Daoy (cell line): ENCODE measurements around the gene PRSS8. TPM values are rescaled to one million over a fixed set of nuclear protein-coding genes. Genes with fewer than 3 reads are reported as not detected.
"Not testable (repeated sequence)": the region's sequence is repeated elsewhere in the genome, so short reads cannot be mapped to it uniquely, and the experiment has no call there.

Experiments used
- DNase-seq: peaks from one replicate; pipeline ENCODE4 v3.0.0-alpha.2; 2015; ENCODE audit warnings: low read depth
- total RNA-seq: library from RNA; depleted of rRNA; stranded (reverse); fragments of >200 nt; shearing (Covaris generic); gene quantifications from 2 replicates; pipeline ENCODE4 v1.2.3, GENCODE V29; 2014

Gene PRSS8
- total RNA-seq, 1 experiment from 2014 or later, result not detected

DNA sequence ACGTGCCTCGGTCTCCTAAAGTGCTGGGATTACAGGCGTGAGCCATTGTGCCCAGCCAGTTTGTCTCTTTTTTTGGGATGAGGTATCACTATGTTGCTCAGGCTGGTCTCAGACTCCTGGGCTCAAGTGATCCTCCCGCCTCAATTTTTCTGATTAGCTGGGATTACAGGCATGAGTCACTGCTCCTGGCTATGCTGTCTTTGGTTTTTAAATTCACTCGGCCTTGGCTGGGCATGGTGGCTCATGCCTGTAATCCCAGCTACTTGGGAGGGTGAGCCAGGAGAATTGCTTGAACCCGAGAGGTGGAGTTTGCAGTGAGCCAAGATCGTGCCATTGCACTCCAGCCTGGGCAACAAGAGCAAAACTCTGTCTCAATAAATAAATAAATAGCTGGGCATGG lies 8.9 kb upstream of the PRSS8 start:
- DNase-seq, result not testable (repeated sequence)

GRCh38 chr16:31143694-31144148 lies 8.2 kb upstream of the PRSS8 start:
- DNase-seq, result no peak

DNA sequence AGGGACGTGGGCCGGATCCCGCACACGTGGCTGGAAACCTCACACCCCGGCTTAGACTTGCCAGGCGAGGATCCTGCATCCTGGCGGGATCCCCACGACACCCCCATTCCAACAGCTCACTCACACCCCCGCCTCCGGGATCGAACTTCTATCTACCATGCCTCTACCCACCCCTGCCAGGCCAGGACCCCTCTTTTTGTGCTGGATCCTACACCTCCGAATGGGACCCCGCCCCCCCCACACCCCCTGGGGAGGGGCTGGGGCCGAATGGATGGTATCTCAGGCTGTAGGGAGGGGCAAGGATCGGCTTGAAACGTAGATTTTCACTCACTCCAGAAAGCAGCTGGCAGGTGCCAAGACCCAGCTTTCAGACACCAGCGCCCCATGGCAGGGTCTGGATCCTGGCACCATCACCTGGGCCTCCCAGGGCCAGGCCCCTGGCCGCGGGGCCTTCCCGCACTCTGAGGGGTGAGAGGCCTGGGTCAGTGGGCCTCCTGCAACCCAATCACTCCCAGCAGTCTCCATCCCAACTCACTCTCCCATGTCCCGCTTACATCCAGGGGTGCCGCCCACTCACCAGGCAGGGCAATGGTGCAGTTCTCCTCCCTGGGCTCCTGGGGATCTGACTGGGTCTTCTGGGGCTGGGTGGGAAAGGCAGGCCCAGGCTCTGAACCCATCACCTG lies 7.6 kb upstream of the PRSS8 start:
- no peak for DNase-seq

- DNase-seq, result peak; percentile 98
These were observed 6.8 kb upstream of the PRSS8 start for GRCh38 chr16:31142109-31143010.

GRCh38 chr16:31141489-31142108 lies 6.1 kb upstream of the PRSS8 start:
- no peak for DNase-seq

DNA sequence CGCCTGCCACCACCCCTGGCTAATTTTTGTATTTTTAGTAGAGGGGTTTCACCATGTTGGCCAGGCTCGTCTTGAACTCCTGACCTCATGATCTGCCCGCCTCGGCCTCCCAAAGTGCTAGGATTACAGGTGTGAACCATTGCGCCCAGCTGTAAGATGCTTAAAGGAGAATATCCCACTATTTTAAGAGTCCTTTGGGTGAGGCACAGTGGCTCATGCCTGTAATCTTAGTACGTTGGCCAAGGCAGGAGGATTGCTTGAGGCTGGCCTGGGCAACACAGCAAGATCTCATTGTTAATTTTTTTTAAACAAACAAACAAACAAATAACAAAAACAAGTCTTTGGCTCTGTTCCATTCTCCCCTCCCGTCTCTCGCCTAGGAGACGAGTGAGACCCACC lies 5.5 kb upstream of the PRSS8 start:
- not testable (repeated sequence) for DNase-seq

GRCh38 chr16:31138621-31139578 lies 3.4 kb upstream of the PRSS8 start:
- peak; percentile 84 for DNase-seq

DNA sequence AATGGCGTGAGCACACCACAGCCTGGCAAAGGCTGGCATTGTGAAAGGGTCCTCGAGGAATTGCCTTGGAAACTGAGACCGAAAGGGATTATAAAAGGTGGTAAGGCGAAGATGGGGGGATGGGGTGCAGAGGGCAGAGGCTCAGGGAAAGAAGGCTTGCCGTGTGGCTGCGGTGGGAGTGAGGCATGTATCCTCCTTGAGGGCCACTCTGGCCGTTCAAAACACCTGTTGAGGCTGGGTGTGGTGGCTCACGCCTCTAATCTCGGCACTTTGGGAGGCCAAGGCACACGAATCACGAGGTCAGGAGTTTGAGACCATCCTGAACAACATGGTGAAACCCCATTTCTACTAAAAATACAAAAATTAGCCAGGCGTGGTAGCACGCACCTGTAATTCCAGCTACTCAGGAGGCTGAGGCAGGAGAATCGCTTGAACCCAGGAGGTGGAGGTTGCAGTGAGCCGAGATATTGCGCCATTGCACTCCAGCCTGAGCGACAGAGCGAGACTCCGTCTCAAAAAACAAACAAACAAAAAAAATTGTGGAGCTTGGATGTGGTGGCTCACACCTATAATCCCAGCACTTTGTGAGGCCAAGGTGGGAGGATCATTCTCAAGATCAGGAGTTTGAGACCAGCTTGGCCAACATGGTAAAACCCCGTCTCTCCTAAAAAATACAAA lies 1.4 kb upstream of the PRSS8 start:
- DNase-seq, result not testable (repeated sequence)

DNA sequence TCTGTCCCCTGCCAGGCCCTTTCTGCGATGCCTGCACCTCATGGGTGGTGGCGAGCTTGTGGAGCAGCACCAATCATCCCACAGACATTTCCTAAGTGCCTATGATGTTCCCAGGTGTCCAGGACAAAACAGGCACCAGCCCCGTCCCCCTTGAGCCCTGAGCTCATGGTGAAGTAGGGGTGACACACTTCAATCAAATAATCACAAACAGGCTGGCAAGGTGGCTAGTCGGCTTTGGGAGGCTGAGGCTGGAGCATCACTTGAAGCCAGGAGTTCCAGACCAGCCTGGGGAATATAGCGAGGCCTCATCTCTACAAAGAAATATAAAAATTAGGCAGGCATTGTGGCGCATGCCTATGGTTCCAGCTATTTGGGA lies 748 bp upstream of the PRSS8 start:
- no peak for DNase-seq

DNA sequence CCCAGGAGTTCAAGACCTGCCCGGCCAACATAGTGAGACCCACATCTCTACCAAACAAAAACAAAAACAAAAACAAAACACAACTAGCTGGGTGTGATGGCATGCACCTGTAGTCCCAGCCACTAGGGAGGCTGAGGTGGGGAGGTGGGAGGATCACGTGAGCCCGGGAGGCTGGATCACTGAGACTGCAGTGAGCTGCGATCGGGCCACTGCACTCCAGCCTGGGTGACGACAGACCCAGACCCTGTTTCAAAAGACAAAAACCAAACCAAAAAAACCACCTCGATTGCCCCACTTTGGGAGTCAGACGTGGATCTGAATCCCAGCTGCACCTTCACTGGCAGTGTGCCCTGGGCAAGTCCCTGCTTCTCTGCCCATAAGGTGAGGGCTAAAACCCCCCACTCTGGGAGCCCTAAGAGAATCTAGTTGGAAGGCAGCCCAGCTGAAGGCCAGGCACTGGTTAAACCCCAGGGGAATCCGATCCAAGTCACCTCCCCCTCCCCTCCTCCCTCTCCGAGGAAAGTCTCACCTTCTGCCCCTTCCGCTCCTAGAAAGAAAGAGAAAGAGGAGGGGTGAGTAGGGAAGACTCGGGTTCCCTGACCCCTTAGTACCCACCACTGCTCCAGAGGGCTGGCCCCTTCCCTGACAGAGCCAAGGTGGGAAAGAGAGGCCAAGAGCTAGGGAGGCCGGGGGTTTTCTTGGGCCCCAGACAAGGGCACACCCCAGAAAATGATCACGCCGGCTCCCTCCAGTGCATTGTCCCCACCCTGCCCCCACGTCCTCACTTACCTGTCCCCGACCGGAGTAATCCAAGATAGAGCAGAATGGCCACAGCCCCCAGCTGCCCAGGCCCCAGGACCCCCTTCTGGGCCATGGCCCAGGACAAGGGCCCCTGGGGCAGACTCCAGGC lies 647 bp downstream of the PRSS8 start:
- DNase-seq, result no peak

DNA sequence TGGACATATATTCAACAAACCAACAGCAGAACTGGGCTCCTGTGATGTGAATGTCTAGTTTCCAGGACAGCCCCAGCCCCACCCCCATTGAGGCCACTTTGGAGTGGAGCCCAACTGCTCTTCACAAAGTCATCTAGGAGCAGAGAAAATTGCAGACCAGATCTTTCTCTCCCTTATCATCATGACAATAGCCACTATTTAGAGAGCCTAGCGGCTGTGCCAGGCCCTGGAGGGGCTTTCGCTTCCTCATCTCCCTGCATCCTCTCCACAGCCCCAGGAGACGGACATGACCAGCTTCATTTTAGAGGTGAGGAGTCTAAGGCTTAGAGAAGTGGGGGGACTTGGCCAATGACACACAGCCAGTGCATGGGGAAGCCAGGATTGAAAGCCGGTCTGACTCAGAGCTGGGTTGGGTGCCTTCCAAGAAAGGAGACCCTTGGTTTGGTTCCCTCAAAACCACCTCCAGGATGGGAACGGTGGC lies 1.4 kb downstream of the PRSS8 start:
- peak; percentile 19 for DNase-seq

GRCh38 chr16:31133046-31133501 lies 2.5 kb downstream of the PRSS8 start:
- DNase-seq, result no peak

DNA sequence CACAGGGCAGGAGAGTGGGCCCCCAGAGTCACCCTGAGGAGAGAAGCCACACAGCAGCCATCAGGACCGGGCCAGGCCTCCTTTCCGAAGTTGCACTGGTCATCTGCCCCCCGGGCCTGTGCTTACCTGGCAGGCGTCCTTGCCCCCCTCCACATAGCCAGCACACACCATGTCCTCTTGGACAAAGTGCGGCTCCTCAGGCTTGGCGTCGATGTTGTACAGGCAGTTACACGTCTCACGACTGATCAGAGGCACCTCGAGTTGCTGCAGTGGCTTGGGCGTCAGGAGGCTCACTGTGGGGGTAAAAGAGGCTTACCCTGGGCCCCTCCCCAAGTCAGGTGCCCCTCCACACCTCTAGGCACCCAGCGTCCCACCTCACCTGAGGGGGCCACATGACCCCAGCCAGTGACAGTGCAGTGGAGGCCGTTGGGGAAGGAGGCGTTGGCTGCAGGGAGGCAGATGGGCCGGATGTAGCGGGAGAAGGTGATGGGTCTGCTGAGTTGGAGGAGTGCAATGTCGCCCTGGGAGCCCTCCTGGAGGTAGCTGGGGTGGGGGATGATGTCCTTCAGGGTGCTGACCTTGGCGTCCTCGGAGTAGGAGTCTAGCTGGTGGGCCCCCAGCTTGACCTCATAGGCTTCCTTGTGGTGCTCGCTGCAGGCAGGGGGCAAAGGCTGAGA lies 3.1 kb downstream of the PRSS8 start:
- DNase-seq, result no peak

GRCh38 chr16:31131841-31132271 lies 3.7 kb downstream of the PRSS8 start:
- no peak for DNase-seq

DNA sequence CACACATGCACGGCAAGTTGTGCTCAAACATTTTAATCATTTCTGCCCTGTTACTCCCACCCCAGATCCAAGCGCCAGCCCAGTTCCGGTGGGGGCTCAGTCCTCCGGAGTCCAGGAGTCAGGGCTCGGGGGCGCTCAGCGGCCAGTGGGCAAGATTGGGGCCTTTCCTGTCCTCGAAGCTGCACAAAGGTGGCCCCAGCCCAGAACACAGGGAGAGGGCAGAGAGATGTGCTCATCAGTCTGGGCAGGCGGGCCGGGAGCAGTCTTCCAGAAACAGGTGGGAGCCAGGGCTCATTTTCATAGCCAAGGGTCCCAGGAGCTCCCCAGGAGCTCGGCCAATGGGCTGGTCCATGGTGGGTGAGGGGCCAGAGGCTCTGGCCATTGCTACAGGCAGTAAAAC lies 4.1 kb downstream of the PRSS8 start:
- no peak for DNase-seq

- DNase-seq, result no peak
These were observed 4.6 kb downstream of the PRSS8 start for GRCh38 chr16:31130899-31131298.

DNA sequence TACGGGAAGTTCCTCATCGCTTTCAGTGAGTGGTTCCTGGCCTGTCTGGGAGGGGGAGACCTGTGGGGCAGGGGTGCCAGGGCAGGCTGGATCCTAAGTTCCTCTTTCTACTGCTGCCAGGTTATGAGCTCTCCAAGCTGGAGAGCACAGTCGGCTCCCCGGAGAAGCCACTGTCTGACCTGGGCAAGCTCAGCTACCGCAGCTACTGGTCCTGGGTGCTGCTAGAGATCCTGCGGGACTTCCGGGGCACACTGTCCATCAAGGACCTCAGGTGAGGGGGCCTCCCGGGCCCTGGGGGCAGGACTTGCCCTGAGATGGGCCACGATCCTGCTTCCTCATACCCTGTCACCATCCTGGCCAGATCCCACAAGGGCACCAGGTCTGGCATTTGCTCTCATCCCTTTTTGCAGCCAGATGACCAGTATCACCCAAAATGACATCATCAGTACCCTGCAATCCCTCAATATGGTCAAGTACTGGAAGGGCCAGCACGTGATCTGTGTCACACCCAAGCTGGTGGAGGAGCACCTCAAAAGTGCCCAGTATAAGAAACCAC lies 5.1 kb downstream of the PRSS8 start:
- DNase-seq, result no peak

DNA sequence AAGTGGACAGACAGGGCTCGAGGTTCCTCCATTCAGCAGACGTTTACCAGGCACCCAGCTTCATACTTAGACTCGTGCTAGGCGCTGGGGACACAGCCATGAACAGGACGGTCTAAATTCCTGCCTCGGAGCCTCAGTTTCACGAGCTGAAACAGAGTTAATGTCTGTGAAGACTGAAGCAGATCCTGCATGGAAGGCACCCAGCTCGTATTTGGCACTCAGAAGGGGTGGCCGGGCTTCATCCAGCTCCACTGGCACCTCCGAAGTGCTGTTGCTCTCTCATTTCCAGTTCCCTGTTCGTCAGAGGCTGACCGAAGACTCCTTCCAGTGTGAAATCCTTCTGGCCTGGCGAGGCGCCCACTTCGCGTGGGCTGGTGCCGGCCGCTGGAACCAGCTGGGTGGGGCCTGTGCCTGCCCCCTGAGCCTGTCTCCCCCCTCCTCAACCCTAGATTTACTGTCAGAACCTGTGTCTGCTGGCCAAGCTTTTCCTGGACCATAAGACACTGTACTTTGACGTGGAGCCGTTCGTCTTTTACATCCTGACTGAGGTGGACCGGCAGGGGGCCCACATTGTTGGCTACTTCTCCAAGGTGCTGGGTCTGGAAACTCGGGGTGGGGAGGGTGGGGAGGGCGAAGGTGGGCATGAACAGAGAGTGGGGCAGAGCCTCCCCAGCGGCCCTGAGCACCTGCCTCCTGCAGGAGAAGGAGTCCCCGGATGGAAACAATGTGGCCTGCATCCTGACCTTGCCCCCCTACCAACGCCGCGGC lies 5.8 kb downstream of the PRSS8 start:
- DNase-seq, result no peak
